DMS114 treated with DMSO at 0.1 percent for 48 hours (cell line): ENCODE measurements around the gene SLC49A3.
"Not testable (repeated sequence)": the region's sequence is repeated elsewhere in the genome, so short reads cannot be mapped to it uniquely, and the experiment has no call there.

Experiments
- DNase-seq: peaks from one replicate; lab custom pipeline; 2025; ENCODE audit not compliant: unreplicated experiment; lab: John Stamatoyannopoulos, UW

SLC49A3 gene

DNA sequence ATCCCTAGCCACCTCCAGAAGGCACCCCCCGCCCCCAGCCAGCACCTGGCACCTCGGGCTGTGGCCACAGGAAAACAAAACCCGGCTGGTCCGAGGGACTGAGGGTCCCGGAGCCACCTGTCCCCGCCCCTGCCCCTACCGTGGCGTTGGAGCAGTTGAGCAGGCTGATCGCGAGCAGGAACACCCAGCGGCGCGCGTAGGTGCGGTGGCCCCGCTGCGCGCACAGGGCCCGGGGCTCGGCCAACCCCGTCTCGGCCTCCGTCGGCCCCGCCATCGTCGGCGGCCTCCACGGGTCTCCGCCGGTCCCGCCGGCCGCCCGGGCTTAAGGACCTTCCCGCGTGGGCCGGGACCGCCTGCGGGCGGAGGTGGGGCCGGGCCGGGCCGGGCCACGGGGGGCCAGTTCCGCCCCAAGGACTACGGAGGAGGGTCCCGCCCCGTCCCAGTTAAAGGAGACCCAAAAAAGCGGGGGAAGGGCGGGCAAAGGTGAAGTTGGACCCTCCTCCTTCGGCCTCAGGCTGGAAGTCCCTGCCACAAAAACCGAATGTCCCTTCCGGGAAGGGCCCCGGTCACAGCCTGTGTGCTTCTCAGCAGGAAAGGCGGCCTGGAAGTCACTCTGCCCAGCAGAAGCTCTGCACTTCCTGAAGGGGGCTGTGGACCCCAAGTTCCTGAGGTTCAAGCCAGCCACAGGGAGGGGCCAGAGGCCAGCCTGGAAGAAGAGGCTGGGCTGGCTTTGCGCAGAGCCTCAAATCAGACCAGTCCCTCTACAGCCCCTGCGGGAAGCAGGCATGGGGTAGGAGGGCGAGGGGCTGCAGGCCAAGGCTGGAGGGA is at the start of gene SLC49A3:
Gene SLC49A3 (minus strand): TSS at position 298 of the 828 bp plus-strand sequence. CDS start 24 bp downstream, at position 274.
- no peak for DNase-seq

DNA sequence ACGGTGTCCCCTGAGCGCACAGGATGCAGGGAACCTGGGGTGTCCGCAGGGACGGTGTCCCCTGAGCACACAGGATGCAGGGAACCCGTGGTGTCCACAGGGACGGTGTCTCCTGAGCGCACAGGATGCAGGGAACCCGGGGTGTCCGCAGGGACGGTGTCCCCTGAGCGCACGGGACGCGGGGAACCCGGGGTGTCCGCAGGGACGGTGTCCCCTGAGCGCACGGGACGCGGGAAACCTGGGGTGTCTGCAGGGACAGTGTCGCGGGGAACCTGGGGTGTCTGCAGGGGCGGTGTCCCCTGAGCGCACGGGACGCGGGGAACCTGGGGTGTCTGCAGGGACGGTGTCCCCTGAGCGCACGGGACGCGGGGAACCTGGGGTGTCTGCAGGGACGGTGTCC is 47.6 kb upstream of the SLC49A3 start:
- not testable (repeated sequence) for DNase-seq

DNA sequence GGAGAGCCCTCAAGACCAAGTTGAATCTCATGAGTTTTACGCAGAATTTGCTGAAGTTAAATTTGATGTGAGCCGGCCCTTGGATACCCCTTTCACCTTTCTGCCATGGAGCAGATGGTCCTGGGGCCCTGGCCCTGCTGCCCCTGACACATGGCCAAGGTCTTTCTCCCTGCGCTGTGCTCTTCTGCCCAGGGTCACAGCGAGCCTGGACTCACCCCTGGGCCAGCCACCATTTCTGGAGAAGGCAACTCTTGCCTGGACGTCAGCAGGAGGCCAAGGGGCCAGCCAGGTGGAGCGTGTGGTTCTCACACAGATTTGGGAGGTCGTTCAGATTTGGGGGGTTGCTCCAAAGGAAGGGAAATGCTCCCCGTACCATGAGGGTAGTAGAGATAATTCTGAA is 46.6 kb upstream of the SLC49A3 start:
- DNase-seq: no peak

DNA sequence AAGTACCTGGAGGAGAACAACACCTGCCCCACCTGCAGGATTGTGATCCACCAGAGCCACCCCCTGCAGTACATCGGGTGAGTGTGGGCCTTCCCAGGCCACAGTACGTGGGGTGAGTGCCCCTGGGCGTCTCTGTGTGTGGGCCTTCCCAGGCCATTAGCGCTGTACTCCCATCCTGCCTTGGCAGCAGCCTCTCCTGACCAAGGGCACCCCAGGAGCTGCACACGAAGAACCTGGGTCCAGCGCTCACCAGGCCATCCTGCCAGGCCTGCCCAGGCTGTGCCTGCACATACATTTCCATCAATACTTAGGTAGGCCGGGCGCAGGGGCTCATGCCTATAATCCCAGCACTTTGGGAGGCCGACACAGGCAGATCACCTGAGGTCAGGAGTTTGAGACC is 46.0 kb upstream of the SLC49A3 start:
- DNase-seq: no peak

DNA sequence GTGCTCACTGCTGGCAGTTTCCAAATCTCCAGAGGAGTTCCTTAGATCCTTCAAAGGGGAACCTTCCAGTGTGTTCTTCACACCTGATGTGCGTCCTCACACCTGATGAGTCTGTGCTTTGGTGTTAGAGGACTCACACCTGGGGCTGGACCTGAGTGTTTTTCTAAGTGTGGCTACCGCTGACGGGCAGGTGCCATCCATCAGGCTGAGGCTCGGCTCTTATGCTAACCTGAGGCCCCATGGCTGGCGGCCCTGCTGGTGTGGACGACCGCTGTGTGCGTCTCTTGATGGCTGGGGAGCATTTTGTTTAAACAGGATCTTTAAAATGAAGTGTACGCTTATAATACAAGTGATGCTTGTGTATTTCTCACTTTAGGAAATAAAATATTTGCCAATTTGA is 45.1 kb upstream of the SLC49A3 start:
- DNase-seq: no peak

DNA sequence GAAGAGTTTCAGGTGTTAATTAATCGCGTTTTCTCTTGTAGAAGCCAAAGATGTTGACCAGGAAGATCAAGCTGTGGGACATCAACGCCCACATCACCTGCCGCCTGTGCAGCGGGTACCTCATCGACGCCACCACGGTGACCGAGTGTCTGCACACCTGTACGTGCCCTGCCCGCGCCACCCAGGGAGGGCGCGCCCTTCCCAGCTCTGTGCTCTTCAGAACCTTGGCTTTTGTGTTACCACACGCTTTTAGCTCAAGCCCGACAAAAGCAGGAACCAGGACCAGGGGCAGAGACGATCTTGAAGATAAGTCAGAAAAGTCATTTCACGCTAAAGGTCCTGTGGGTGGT is 44.7 kb upstream of the SLC49A3 start:
- no peak for DNase-seq

DNA sequence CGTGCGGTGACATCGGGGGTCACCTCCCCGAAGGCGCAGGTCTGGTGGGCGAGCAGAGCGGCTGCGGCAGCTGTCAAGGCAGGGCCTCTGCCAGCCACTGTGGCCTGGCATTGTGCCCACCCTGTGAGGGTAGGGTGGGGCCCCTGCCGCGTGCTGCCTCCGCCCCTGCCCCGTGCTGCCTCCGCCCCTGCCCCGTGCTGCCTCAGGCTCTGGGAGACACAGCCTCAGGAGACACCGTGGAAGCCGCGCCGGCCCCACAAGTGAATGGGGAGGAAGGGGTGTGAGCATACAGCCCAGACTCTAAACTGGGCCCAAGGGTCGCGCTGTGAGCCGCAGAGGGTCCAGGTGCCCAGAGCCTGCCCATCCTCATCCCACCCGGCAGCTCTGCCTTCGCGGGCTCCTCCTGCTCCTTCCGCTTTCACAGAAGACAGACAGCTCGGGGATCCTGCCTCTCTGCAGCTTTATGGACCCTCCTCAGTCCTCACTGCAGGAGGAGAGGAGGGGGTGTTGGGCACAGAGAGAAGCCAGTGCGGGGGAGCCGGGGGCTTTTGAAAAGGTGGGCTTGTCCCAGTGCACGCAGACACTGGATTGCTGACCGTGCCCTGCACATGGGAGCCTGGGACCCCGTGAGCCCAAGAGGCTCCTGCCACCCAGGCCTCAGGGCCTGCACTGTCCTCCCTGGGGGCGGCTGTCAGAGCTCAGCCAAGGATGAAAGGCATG is 44.1 kb upstream of the SLC49A3 start:
- no peak for DNase-seq

DNA sequence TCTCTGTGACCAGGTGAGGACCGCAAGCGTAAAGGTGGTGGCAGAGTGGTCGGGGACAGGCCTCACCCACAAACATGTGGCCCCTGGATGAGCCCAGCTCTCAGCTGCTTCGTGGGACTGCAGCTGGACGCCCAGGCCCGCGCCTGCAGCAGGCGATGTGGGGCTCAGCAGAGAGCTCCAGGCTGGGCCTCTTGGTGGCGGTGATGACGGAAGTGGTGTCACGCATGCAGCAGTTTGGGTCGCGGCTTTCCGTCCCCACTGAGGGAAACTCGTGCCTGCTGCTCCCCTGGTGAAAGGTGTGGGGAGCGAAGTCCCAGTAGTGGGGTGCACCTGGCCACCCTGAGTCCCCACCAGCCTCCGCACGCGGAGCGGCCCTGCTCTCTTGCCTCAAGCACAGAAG is 43.5 kb upstream of the SLC49A3 start:
- no peak for DNase-seq

DNA sequence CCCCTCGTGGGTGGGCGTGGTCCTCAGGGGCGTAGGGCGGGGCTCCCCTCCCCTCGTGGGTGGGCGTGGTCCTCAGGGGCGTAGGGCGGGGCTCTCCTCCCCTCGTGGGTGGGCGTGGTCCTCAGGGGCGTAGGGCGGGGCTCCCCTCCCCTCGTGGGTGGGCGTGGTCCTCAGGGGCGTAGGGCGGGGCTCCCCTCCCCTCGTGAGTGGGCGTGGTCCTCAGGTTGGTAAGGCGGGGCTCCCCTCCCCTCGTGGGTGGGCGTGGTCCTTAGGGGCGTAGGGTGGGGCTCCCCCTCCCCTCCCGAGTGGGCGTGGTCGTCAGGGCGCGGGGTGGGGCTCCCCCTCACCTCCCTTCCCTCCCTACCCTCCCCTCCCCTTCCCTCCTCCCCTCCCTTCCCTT is 43.0 kb upstream of the SLC49A3 start:
- DNase-seq: not testable (repeated sequence)

DNA sequence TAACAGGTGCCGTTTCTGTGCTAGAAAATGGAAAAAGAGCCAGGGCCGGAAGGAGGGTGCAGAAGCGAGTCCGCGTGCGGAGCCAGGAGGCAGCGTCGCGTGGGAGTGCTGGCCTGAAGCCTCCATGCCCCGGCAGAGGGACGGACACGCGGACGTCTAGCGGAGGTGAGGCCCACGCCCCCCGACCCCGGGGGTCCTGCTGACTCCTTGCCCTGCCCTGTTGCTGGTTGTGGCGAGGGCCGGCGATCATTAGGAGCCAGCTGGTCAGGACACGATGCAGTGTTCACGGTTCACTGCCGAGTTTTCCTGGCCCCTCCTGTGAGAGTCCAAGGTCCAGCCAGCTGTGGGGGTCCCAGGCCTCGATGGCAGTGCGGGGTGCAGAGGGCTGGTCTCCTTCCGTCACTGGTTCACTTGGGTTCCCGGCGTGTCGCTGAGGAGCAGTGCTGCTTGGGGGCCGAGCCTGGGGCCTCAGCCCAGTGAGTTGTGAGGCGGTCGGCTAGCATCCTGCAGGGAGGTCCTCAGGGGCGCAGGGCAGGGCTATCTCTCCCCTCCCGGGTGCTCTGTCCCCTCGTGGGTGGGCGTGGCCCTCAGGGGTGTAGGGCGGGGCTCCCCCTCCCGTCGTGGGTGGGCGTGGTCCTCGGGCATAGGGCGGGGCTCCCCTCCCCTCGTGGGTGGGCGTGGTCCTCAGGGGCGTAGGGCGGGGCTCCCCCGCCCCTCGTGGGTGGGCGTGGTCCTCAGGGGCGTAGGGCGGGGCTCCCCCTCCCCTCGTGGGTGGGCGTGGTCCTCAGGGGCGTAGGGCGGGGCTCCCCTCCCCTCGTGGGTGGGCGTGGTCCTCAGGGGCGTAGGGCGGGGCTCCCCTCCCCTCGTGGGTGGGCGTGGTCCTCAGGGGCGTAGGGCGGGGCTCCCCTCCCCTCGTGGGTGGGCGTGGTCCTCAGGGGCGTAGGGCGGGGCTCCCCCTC is 42.3 kb upstream of the SLC49A3 start:
- DNase-seq: not testable (repeated sequence)

DNA sequence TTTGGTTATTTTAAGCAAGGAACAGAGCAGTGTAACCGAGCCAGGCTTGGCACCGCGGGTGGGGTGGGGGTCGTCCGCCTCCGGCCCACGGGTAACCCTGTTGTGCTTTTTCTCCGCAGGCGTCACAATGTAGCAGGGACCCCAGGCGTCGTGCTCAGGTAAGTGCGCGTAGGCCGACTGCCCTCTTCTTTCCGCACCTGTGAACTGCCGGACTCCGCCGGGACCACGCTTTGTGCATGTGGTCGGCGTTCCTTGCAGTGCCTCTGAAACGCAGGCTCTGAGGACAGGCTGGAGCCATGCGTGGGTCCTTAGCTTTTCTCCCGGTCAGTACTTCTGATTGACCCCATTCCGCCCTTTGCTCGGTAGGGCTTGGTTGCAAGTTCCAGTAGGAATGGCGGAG is 41.6 kb upstream of the SLC49A3 start:
- DNase-seq: no peak

DNA sequence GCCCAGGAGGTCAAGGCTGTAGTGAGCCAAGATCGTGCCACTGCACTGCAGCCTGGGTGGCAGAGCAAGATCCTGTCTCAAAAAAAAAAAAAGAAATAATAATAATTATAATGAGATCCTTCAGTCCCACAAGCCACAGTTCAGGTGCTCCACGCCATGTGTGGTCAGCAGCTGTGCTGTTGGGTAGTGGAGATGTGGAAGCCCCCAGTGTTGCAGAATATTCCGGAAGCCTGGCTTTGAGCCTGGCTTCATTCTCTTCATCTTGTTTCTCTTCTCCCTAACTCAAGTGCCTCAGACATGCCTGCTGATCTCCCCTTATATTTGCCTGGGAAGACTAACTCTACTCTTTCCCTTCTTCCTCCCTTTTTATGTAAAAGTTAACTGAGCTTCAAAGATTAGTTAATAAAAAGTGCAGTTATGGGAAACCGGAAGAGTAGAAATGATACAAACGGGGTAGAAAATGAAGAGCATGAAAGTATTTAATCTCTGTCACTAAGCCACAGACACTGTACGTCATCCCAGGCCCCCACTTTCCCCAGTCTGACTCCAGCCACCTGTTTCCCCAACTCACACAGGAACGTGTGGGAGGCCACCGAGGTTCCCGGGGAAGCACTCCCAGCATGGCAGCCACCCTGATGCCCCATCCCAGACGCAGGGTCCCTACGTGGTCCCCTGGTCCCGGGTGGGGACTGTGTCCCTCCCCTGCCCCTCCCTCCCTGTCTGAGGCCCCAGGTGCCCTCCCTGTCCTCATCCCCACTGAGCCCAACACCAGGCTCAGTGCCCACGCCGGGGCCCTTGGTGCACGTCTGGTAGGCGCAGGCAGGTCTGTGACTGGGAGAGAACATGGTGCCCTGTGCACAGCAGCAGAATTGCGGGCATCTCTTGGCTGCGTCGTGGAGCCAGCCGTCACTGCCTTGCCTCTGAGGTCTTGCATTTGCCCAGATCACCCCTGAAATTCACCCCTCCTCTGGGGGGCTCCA is 40.7 kb upstream of the SLC49A3 start:
- DNase-seq: no peak

DNA sequence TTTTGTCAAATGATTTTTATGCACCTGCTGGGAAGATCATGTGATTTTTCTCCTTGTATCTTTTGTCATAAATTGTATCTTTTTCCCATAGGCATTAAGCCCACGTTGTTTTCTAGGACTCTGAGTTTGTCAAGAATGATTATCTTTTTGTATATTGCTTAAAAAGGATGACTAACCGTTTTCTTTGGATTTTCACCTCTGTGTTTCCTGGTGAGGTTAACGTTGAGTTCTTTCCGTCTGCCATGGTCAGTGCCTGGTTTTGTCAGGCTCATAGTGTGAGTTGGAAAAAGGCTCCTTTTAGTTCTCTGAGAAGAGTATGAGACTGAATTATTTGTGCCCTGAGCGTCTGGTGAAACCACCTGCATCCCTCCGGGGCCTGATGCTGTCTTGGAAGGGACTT is 38.6 kb upstream of the SLC49A3 start:
- DNase-seq: no peak

DNA sequence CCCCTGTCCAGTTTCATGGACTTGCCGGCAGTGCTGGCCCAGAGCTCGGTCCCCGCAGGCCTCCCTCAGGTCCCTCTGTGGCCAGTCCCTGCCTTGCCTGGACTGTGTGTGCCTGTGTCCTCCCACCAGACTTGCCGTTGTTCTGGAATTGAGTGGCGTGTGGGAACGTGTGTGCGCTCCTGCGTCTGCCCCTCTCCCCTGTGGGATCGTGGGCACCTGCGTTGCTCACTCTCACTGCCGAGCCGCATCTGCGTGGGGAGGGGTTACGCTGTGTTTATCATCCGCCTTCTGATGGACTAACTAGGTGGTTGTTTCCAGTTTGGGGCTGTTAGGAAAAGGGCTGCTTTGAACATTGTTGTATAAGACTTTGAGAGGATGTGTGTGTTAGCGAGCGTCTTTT is 37.9 kb upstream of the SLC49A3 start:
- DNase-seq: no peak

DNA sequence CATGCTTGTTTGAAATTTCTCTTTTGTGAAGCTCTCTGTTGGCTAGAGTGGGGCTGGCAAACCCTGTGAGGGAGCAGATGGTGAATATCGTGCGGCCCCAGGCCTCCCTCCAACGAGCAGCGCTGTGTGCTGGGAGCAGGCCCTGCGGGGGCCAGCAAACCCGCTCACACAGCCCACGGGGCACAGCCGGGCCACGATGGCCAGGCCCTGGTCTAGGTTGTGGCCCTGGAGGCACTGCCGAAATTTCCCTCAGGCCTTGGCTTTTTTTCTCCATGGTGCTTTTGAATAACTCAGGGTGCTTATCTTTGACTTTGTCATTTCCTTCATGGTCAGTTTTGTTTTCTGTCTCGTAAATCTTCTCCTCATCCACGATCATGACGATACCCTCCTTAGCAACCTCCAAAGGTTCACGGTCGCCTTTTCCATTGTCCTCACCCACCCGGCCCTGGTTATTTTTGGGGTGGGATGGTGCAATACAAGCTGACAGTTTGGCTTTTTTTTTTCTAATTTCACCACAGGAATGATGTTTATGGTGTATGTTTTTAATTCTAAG is 37.4 kb upstream of the SLC49A3 start:
- no peak for DNase-seq

DNA sequence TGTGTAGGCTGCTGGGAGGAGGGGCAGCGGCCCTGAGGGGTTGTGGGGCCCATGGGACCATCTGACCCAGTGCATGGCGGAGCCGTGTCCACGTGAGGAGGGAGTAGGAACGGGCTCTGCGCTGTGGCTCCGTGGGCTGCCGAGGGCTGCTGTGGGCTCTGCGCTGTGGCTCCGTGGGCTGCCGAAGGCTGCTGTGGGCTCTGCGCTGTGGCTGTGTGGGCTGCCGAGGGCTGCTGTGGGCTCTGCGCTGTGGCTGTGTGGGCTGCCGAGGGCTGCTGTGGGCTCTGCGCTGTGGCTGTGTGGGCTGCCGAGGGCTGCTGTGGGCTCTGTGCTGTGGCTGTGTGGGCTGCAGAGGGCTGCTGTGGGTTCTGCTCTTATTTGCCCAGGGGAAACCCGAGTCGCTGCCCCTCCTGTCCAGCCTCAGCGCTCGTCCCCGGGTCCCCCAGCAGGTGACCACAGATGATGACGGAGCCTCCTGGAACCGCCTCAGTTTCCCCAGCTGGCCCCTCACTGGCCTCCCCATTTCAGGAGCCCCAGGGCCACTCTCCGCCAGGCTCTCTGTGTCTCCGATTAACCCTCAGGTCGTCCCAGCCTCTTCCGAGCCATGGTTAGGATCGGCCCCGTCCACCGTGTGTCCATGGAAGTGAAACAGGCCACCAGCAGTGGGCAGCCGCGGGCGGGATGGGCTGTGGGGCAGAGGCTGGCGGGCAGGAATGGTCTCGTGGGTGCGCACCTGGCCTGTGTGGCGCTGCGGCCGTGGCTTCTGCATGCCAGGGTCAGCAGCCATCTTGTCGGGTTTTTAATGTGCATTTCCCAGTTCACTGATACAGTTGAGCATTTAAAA is 36.7 kb upstream of the SLC49A3 start:
- DNase-seq: no peak

DNA sequence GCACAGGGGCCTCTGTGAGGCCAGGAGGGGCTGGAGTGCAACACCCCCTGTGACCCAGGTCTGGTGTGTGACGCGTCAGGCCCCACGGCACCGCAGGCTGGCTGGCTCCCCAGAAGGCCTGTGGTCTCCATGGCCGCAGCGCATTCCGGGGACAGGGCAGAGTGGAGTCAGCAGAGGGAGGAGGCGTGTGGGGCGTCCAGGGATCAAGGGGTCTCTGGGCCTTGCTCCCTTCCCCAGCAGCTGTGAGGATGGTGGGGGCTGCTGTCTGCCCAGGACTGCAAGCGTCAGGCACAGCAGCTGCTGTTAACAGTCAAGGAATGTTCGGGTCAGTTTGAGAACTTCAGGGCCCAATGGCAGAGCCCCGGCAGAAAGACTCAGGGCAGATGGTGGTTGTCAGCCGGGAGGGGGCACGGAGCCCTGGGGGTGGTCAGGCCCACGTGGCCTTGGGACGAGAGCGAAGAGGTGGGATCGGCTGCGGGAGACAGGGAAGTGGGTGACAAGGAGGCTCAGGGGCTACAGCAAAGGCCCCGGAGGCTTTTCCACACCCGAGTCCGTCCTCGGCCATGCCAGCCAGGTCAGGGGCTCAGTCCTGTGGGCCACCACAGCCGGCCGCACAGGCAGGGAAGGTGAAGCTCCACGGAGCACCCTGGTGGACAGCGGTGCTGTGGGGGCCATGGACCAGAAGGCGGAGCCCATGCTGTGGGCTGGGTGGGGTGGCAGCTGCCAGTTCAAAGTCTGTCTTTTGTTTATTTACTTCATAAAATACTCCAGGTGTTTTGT is 35.0 kb upstream of the SLC49A3 start:
- no peak for DNase-seq

DNA sequence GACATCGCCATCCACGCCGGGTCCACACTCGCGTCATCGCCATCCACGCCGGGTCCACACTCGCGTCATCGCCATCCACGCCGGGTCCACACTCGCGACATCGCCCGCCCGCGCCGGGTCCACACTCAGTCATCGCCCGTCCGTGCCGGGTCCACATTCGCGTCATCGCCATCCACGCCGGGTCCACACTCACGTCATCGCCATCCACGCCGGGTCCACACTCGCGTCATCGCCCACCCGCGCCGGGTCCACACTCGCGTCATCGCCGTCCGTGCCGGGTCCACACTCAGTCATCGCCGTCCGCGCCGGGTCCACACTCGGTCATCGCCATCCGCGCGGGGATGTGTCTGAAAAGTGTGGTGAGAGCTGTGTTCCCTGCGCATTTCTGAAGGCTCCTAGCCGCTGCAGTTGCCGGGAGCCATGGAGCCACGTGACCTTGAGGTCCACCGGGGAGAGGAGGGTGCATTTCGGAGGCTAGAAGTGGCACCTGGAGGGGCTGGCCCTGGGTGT is 34.0 kb upstream of the SLC49A3 start:
- DNase-seq: no peak
